Panc1 (cell line): Measurements from ENCODE around the gene C1orf210. TPM values are rescaled to one million over a fixed set of nuclear protein-coding genes. Genes with fewer than 3 reads are reported as not detected.

Experiments used
- ATAC-seq: fragments of 200-7000 bp; cut with Tn5 transposase; 2 replicates; pipeline ENCODE4 v1.9.1; 2020; ENCODE audit warnings: mild to moderate bottlenecking, moderate library complexity
- BruUV-seq: library from RNA; stranded (reverse); fragments of 400-500 nt; replicated peaks from 2 replicates; lab custom pipeline; 2021; lab: Mats Ljungman, UMichigan
- CTCF ChIA-PET: fragments of 300-600 bp; sonication (Branson Sonifier 250); formaldehyde crosslinking; loops from one replicate; lab custom pipeline; 2022; ENCODE audit warnings: antibody characterized with exemption; lab: Charles Lee
- POLR2A ChIA-PET: fragments of 300-600 bp; sonication (Branson Sonifier 250); formaldehyde crosslinking; loops from one replicate; lab custom pipeline; 2022; ENCODE audit warnings: antibody characterized with exemption; lab: Charles Lee
- DNase-seq: peaks from one replicate; pipeline ENCODE4 v3.0.0-alpha.2; 2010; ENCODE audit warnings: low read depth, low spot score
- H3K27ac ChIP-seq: 2 replicates; pipeline ENCODE4 v1.5.1; 2011; ENCODE audit warnings: mild to moderate bottlenecking, low read length, inconsistent platforms
- H3K27me3 ChIP-seq: fragments of 200-500 bp; sonication (Bioruptor generic); 2 replicates; pipeline ENCODE4 v1.6.0; 2014; ENCODE audit warnings: low read length, inconsistent platforms; ENCODE audit not compliant: control insufficient read depth, insufficient read depth
- H3K36me3 ChIP-seq: fragments of 200-500 bp; sonication (Bioruptor generic); 2 replicates; pipeline ENCODE4 v1.5.1; 2014; ENCODE audit warnings: inconsistent platforms, mild to moderate bottlenecking, low read length, moderate library complexity; ENCODE audit not compliant: control insufficient read depth, insufficient read depth
- H3K4me1 ChIP-seq: 2 replicates; pipeline ENCODE4 v1.5.1; 2011; ENCODE audit warnings: inconsistent platforms, mild to moderate bottlenecking, low read length, moderate library complexity; ENCODE audit not compliant: control insufficient read depth, insufficient read depth
- H3K4me3 ChIP-seq, 2 experiments: 2 replicates each; pipeline ENCODE4 v1.5.1; 2011 to 2012; ENCODE audit warnings: low read depth in 2 of 2, low read length in 2 of 2, mild to moderate bottlenecking in 2 of 2, inconsistent platforms in 1 of 2, moderate library complexity in 1 of 2
- H3K9me3 ChIP-seq: fragments of 200-500 bp; sonication (Bioruptor generic); 2 replicates; pipeline ENCODE4 v1.5.1; 2014; ENCODE audit warnings: low read depth, mild to moderate bottlenecking, inconsistent platforms, low read length, moderate library complexity; ENCODE audit not compliant: control insufficient read depth, insufficient read depth
- POLR2AphosphoS5 ChIP-seq: IDR thresholded peaks from 2 replicates; pipeline ENCODE4 v1.6.1; 2012; ENCODE audit warnings: mild to moderate bottlenecking, low read depth, low read length, moderate library complexity
- REST ChIP-seq, 2 experiments: IDR thresholded peaks; 2 replicates each; pipeline ENCODE4 v1.6.1; 2011 to 2012; ENCODE audit warnings: low read depth in 2 of 2, control low read depth in 1 of 2, low read length in 1 of 2, mild to moderate bottlenecking in 1 of 2, moderate library complexity in 1 of 2; ENCODE audit not compliant: insufficient read depth in 1 of 2
- SIN3A ChIP-seq: IDR thresholded peaks from 2 replicates; pipeline ENCODE4 v1.6.1; 2012; ENCODE audit warnings: low read depth, mild to moderate bottlenecking, low read length, moderate library complexity, borderline replicate concordance; ENCODE audit not compliant: insufficient read depth
- TCF7L2 ChIP-seq: IDR thresholded peaks from 2 replicates; pipeline ENCODE4 v1.6.1; 2011; ENCODE audit warnings: mild to moderate bottlenecking, low read depth, low read length, inconsistent platforms
- in situ Hi-C: cut with HindIII; loops from 2 replicates; pipeline ENCODE4 v1.10.0; 2016; ENCODE audit warnings: low sequenced_read_pairs, low pct_unique_long_range_greater_than_20kb
- intact Hi-C: fragments of 100-400 bp; cut with micrococcal nuclease; formaldehyde crosslinking; loops from one replicate; pipeline ENCODE4 v1.10.0; 2022; ENCODE audit not compliant: unreplicated experiment
- total RNA-seq: library from RNA; stranded (reverse); gene quantifications from one replicate; pipeline ENCODE4 v1.2.1, GENCODE V29; 2021; ENCODE audit not compliant: unreplicated experiment
- TF ChIP-seq, protein P1 (sequence below): fragments of 450-650 bp; IDR thresholded peaks from 2 replicates; pipeline ENCODE4 v1.5.1; 2017; ENCODE audit warnings: mild to moderate bottlenecking

The C1orf210 gene
- total RNA-seq, 1 experiment from 2014 or later: not detected

- DNase-seq (no peak), ATAC-seq (no peak)
- POLR2A ChIA-PET: no interaction called here
- Histone ChIP-seq H3K36me3 (no peaks in the 10 kb centered on the region), H3K4me1 (no peaks in the 10 kb centered on the region), H3K9me3 (no peaks in the 10 kb centered on the region), H3K4me3 (no peak overlapping the region), H3K27ac (no peak overlapping the region), H3K27me3 (no peaks in the 10 kb centered on the region)
- no TSS peak for BruUV-seq
- in situ Hi-C loops: no loop called here
- TF ChIP-seq TCF7L2 (no peak), SIN3A (no peak), REST (IDR thresholded peaks at IDR 0.05; ENCODE audit: insufficient read depth in 1 of 2, low read depth in 2 of 2, low read length in 1 of 2) (no peak), POLR2AphosphoS5 (no peak)
- CTCF ChIA-PET: interaction anchor here (1.4 kb wide), 1 partner anchor 182 kb away, joined by 11 read pairs; no protein-coding TSS in a partner anchor
- intact Hi-C loops: no loop called here
Observed at GRCh38 chr1:43232482-43232881, 52.9 kb downstream of the C1orf210 start.

DNA sequence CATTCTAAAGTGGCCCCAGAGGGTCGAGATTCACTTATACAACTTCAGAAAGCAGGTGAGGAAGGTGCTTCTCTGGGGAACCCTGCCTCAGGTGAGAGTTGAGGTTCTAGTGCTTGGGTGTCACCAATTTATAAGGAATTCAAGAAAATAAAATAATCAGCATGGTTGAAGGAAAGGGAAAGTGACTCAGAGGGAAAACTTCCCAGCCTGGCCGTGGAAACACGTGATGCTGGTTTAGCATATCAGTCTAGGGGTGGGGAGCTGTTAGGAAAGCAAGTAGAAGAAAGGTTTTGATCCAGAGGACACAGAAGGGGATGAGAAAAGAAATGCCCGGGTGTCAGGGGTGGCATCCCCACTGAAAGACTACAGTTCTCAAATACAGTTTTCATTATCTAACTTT, 53.3 kb downstream of the C1orf210 start:
- intact Hi-C loops: no loop called here
- DNase-seq (no peak), ATAC-seq (no peak)
- TF ChIP-seq, protein P1, sequence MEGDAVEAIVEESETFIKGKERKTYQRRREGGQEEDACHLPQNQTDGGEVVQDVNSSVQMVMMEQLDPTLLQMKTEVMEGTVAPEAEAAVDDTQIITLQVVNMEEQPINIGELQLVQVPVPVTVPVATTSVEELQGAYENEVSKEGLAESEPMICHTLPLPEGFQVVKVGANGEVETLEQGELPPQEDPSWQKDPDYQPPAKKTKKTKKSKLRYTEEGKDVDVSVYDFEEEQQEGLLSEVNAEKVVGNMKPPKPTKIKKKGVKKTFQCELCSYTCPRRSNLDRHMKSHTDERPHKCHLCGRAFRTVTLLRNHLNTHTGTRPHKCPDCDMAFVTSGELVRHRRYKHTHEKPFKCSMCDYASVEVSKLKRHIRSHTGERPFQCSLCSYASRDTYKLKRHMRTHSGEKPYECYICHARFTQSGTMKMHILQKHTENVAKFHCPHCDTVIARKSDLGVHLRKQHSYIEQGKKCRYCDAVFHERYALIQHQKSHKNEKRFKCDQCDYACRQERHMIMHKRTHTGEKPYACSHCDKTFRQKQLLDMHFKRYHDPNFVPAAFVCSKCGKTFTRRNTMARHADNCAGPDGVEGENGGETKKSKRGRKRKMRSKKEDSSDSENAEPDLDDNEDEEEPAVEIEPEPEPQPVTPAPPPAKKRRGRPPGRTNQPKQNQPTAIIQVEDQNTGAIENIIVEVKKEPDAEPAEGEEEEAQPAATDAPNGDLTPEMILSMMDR: no peak
- TF ChIP-seq TCF7L2 (no peak), POLR2AphosphoS5 (no peak), SIN3A (no peak), REST (IDR thresholded peaks at IDR 0.05; ENCODE audit: insufficient read depth in 1 of 2, low read depth in 2 of 2, low read length in 1 of 2) (no peak)
- no peaks in the 10 kb centered on the region for H3K36me3 ChIP-seq
- no peak overlapping the region for H3K27ac ChIP-seq
- CTCF ChIA-PET: interaction anchor here (1.4 kb wide), 1 partner anchor 182 kb away, joined by 11 read pairs; no protein-coding TSS in a partner anchor
- in situ Hi-C loops: no loop called here
- POLR2A ChIA-PET: no interaction called here
- no peak overlapping the region for H3K4me3 ChIP-seq
- no peaks in the 10 kb centered on the region for H3K27me3 ChIP-seq
- no TSS peak for BruUV-seq
- H3K9me3 ChIP-seq: no peaks in the 10 kb centered on the region
- H3K4me1 ChIP-seq: 0 out of 2 replicates have a peak, but pooled peaks cover 1% of the 10 kb centered on the region

Other genes with a start within 250 kb of the C1orf210 start
- gene EBNA1BP2, start 113.3 kb downstream of the C1orf210 start, total RNA-seq: 144 TPM
- 0.69 TPM for gene CFAP57, start 113.3 kb downstream of the C1orf210 start, total RNA-seq
- gene TMEM125, start 15.6 kb downstream of the C1orf210 start, total RNA-seq: not detected
- 0.28 TPM for gene TIE1, start 15.4 kb upstream of the C1orf210 start, total RNA-seq
- gene MPL, start 52.2 kb upstream of the C1orf210 start, total RNA-seq: not detected
- gene CDC20, start 73.4 kb upstream of the C1orf210 start, total RNA-seq: 215 TPM
- 105 TPM for gene ELOVL1, start 82.4 kb upstream of the C1orf210 start, total RNA-seq
- gene MED8, start 104.2 kb upstream of the C1orf210 start, total RNA-seq: 50.8 TPM
- 40.2 TPM for gene SZT2, start 104.3 kb upstream of the C1orf210 start, total RNA-seq
- 55.3 TPM for gene HYI, start 168.3 kb upstream of the C1orf210 start, total RNA-seq
- 77.5 TPM for gene PTPRF, start 245.3 kb upstream of the C1orf210 start, total RNA-seq